Superior temporal gyrus (tissue), 1 donor: Measurements from ENCODE around the gene GLIPR2.
"Not testable (repeated sequence)": the region's sequence is repeated elsewhere in the genome, so short reads cannot be mapped to it uniquely, and the experiment has no call there.

Source experiments
- DNase-seq: peaks from one replicate; pipeline ENCODE4 v3.0.0-alpha.2; 2016; ENCODE audit errors: extremely low spot score

Gene GLIPR2

GRCh38 chr9:36123515-36123914 is 13.0 kb upstream of the GLIPR2 start:
- no peak for DNase-seq

GRCh38 chr9:36125062-36125855 is 11.3 kb upstream of the GLIPR2 start:
- DNase-seq: no peak

GRCh38 chr9:36126016-36126730 is 10.4 kb upstream of the GLIPR2 start:
- DNase-seq: no peak

GRCh38 chr9:36127652-36128244 is 8.8 kb upstream of the GLIPR2 start:
- no peak for DNase-seq

GRCh38 chr9:36128349-36128748 is 8.2 kb upstream of the GLIPR2 start:
- no peak for DNase-seq

GRCh38 chr9:36129139-36129538 is 7.4 kb upstream of the GLIPR2 start:
- DNase-seq: no peak

- DNase-seq: not testable (repeated sequence)
Observed at GRCh38 chr9:36131666-36132065, 4.9 kb upstream of the GLIPR2 start.

- DNase-seq: no peak
Observed at GRCh38 chr9:36132086-36132485, 4.4 kb upstream of the GLIPR2 start.

GRCh38 chr9:36134761-36135505 is 1.6 kb upstream of the GLIPR2 start:
- DNase-seq: no peak

- no peak for DNase-seq
Observed at GRCh38 chr9:36135741-36136271, 727 bp upstream of the GLIPR2 start.

- no peak for DNase-seq
Observed at GRCh38 chr9:36136894-36137391, 410 bp downstream of the GLIPR2 start.

GRCh38 chr9:36137392-36138004 is 965 bp downstream of the GLIPR2 start:
- no peak for DNase-seq

- no peak for DNase-seq
Observed at GRCh38 chr9:36138496-36138895, 2.0 kb downstream of the GLIPR2 start.

- no peak for DNase-seq
Observed at GRCh38 chr9:36138901-36139300, 2.4 kb downstream of the GLIPR2 start.

- no peak for DNase-seq
Observed at GRCh38 chr9:36140086-36141084, 3.9 kb downstream of the GLIPR2 start.

- no peak for DNase-seq
Observed at GRCh38 chr9:36141288-36141687, 4.8 kb downstream of the GLIPR2 start.

GRCh38 chr9:36141761-36142160 is 5.2 kb downstream of the GLIPR2 start:
- no peak for DNase-seq

- DNase-seq: no peak
Observed at GRCh38 chr9:36142510-36143244, 6.1 kb downstream of the GLIPR2 start.

- no peak for DNase-seq
Observed at GRCh38 chr9:36143245-36143641, 6.7 kb downstream of the GLIPR2 start.
